Measurements from ENCODE around the gene ARID1A. TPM values are rescaled to one million over a fixed set of nuclear protein-coding genes. Genes with fewer than 3 reads are reported as not detected.
A peak's percentile ranks its signal among the peaks of the same experiment; 100 is the strongest.

Gene ARID1A
- total RNA-seq, 2 donors from 2014 or later = 49.6 to 76.2 TPM

DNA sequence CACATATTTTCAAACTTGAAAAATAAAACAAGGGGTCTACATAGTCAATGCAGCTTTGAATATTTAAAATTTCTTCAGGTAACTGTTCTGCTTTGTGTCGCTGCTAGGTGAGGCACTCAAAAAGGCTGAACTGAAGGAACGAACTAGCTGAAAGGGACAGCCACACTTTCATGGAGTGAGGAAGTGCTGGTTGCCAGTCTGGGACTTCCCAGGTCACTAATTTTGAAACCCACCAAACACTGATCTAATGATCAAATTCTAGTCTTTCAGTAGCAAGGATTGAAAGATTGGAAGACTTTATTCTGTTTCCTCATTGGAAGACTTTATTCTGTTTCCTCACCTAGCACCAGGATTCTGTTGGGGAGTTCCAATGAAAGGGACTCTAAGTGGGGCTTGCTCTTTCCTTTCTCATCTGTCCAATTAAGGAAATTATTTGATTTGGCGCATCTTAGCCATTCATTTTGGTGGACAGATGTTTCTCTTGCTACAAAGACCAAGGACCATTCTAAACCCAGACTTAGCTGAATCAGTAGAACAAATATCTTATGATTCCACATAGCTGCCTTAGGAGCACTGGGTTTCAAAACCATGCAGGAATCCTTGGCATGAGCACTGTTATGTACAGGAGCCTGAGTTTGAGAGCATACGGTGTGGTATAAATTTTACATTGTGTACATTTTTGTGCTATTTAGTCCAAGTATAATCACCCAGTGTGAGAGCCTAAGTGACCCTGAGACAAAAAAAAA lies 10.9 kb upstream of the ARID1A start:
- Histone ChIP-seq H3K27me3 (no peaks in the 10 kb centered on the region), H3K9ac (ENCODE audit: low read depth in 2 of 2, low read length in 2 of 2) (no peak overlapping the region), H3K36me3 (no peaks in the 10 kb centered on the region), H3K4me1 (no peaks in the 10 kb centered on the region), H3K4me3 (no peak overlapping the region), H3K9me3 (no peaks in the 10 kb centered on the region), H3K27ac (no peak overlapping the region)
- intact Hi-C loops (cut with DNase I) = no loop called here
- TF ChIP-seq, protein P1, sequence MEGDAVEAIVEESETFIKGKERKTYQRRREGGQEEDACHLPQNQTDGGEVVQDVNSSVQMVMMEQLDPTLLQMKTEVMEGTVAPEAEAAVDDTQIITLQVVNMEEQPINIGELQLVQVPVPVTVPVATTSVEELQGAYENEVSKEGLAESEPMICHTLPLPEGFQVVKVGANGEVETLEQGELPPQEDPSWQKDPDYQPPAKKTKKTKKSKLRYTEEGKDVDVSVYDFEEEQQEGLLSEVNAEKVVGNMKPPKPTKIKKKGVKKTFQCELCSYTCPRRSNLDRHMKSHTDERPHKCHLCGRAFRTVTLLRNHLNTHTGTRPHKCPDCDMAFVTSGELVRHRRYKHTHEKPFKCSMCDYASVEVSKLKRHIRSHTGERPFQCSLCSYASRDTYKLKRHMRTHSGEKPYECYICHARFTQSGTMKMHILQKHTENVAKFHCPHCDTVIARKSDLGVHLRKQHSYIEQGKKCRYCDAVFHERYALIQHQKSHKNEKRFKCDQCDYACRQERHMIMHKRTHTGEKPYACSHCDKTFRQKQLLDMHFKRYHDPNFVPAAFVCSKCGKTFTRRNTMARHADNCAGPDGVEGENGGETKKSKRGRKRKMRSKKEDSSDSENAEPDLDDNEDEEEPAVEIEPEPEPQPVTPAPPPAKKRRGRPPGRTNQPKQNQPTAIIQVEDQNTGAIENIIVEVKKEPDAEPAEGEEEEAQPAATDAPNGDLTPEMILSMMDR (IDR thresholded peaks at IDR 0.05) = no peak
- DNase-seq = no peak

DNA sequence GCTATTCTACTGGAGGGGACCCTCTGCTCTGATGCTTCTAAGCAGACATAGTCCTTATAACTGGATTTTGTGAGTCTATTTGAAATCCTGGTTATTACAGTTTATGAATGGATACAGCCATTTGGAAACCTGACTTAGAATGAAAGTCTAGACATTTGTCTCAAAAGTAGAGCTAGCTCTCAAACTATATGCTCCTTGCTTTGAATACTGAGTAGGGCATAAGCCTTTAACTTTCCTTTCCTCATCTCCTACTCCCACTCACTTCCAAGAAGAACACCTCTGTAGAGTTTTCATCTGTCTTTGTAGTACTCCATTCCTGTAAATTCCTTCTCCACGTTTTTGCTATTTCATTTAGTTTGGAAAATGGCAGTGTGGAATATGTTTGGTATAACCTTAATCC lies 9.0 kb upstream of the ARID1A start:
- Histone ChIP-seq H3K9ac (ENCODE audit: low read depth in 2 of 2, low read length in 2 of 2) (no peak overlapping the region), H3K9me3 (no peaks in the 10 kb centered on the region), H3K27ac (no peak overlapping the region), H3K4me1 (no peaks in the 10 kb centered on the region), H3K36me3 (no peaks in the 10 kb centered on the region), H3K27me3 (no peaks in the 10 kb centered on the region), H3K4me3 (no peak overlapping the region)
- TF ChIP-seq, protein P1 (IDR thresholded peaks at IDR 0.05) = no peak
- intact Hi-C loops (cut with DNase I) = no loop called here
- DNase-seq = no peak

DNA sequence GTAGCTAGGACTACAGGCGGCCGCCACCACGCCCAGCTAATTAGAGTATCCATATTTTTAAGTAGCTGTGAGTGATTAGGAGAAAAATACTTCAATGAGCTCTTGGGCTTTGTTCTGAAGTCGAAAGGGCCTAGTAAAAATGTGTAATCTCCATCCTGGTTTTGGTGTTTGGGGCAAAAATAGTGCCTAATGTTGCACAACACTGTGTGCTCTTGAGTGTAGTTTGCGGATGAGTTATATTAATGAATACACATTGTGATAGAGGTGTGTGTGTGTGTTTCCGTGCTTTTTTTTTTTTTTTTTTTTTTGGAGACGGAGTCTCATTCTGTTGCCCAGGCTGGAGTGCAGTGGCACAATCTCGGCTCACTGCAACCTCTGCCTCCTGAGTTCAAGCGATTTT lies 6.3 kb upstream of the ARID1A start:
- TF ChIP-seq, protein P1 (IDR thresholded peaks at IDR 0.05) = no peak
- H3K9ac ChIP-seq (ENCODE audit: low read depth in 2 of 2, low read length in 2 of 2) = no peak overlapping the region
- no peak overlapping the region for H3K4me3 ChIP-seq
- H3K36me3 ChIP-seq = no peaks in the 10 kb centered on the region
- DNase-seq = no peak
- intact Hi-C loops (cut with DNase I) = no loop called here
- peaks cover under 1% of the 10 kb centered on the region for H3K4me1 ChIP-seq
- H3K27me3 ChIP-seq = no peaks in the 10 kb centered on the region
- no peaks in the 10 kb centered on the region for H3K9me3 ChIP-seq
- H3K27ac ChIP-seq = no peak overlapping the region

DNA sequence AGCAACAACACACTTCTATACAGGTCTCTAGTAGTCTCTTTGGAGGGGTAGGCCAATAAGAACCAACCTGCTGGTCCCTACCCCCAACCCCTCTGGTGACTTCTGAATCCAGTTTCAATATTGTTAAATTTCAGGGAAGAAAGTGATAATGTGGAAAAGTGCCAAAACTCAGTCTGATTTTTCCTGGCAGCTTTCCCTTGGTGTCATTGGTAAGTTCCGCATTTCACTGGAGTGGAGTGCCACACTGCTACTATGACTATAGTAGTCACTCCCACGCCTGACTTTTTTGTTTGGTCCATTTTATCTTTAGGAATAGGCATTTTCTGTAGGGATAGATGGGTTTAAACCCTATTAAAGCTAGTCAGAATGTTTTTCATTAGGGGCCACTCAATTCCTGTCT lies 5.7 kb upstream of the ARID1A start:
- H3K36me3 ChIP-seq = no peaks in the 10 kb centered on the region
- H3K4me3 ChIP-seq = no peak overlapping the region
- TF ChIP-seq, protein P1 (IDR thresholded peaks at IDR 0.05) = no peak
- intact Hi-C loops (cut with DNase I) = loop anchor here (5.0 kb wide), 1 partner anchor 97 kb away; the partner anchor contains the start of gene PIGV
- H3K9me3 ChIP-seq = no peaks in the 10 kb centered on the region
- DNase-seq = peak; percentile 33
- no peak overlapping the region for H3K9ac ChIP-seq (ENCODE audit: low read depth in 2 of 2, low read length in 2 of 2)
- H3K4me1 ChIP-seq = peaks cover 4% of the 10 kb centered on the region
- H3K27ac ChIP-seq = peak overlapping the region; percentile 2
- H3K27me3 ChIP-seq = no peaks in the 10 kb centered on the region

DNA sequence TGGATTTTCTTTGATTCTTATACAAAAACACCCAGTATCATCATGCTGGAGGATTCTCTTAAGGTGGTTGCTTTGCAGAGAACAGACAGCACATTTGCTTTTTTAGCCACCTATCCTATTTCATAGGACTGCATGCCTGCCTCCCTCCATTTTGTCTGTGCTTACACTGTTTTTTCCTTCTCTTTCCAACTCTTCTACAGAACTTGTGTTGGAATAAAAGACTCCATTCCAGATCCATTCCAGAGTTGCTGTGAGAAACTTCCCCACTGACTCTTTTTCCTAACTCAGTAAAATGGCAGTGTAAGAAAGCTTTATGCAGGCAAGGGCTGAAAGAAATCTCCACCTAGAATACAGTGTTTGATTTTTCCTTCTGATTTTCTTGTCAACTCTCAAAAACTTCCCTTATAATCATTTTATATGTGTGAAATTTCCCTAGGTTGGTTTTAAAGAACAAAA lies 5.2 kb upstream of the ARID1A start:
- Histone ChIP-seq H3K4me3 (no peak overlapping the region), H3K27me3 (no peaks in the 10 kb centered on the region), H3K27ac (no peak overlapping the region), H3K9ac (ENCODE audit: low read depth in 2 of 2, low read length in 2 of 2) (no peak overlapping the region), H3K36me3 (no peaks in the 10 kb centered on the region), H3K9me3 (no peaks in the 10 kb centered on the region), H3K4me1 (peaks cover 4% of the 10 kb centered on the region)
- intact Hi-C loops (cut with DNase I) = loop anchor here (5.0 kb wide), 1 partner anchor 97 kb away; the partner anchor contains the start of gene PIGV
- DNase-seq = no peak
- TF ChIP-seq, protein P1 (IDR thresholded peaks at IDR 0.05) = no peak
